Vagina (tissue), 2 donors: ENCODE measurements around the gene RBM46. TPM values are rescaled to one million over a fixed set of nuclear protein-coding genes. Genes with fewer than 3 reads are reported as not detected.

Source experiments
- DNase-seq, 2 donors: peaks; one replicate each; pipeline ENCODE4 v3.0.0-alpha.2; 2017; ENCODE audit errors: extremely low spot score in 2 of 2
- H3K27ac ChIP-seq: fragments of 200-600 bp; sonication (generic); one replicate; pipeline ENCODE4 v1.5.1; 2019
- H3K27me3 ChIP-seq: fragments of 200-600 bp; sonication (generic); one replicate; pipeline ENCODE4 v1.5.1; 2019
- H3K36me3 ChIP-seq, 2 donors: fragments of 200-600 bp; sonication (generic); one replicate each; pipeline ENCODE4 v1.5.1; 2017 to 2019
- H3K4me1 ChIP-seq: fragments of 200-600 bp; sonication (generic); one replicate; pipeline ENCODE4 v1.5.1; 2019
- H3K4me3 ChIP-seq, 2 donors: fragments of 200-600 bp; sonication (generic); 1 replicate in 1 of 2; 2 replicates in 1 of 2; pipeline ENCODE4 v1.5.1; 2016 to 2019
- H3K9me3 ChIP-seq: fragments of 200-600 bp; sonication (generic); one replicate; pipeline ENCODE4 v1.5.1; 2019
- POLR2A ChIP-seq, 2 donors: fragments of 450-650 bp; IDR thresholded peaks; one replicate each; pipeline ENCODE4 v1.6.1; 2017; ENCODE audit warnings: antibody characterized with exemption in 2 of 2, mild to moderate bottlenecking in 2 of 2, moderate library complexity in 2 of 2
- POLR2AphosphoS5 ChIP-seq, 2 donors: sonication (generic); formaldehyde crosslinking; IDR thresholded peaks; one replicate each; pipeline ENCODE4 v1.9.0; 2017; ENCODE audit warnings: antibody characterized with exemption in 2 of 2, mild to moderate bottlenecking in 2 of 2, low read depth in 1 of 2; ENCODE audit not compliant: insufficient read depth in 1 of 2
- intact Hi-C: fragments of 100-400 bp; cut with DNase I; formaldehyde crosslinking; loops from one replicate; pipeline ENCODE4 v1.15.1; 2023
- total RNA-seq: library from RNA; depleted of rRNA; stranded (reverse); fragments of >200 nt; gene quantifications from one replicate; pipeline ENCODE4 v1.2.3, GENCODE V29; 2016
- TF ChIP-seq, protein P1 (sequence below), 3 experiments: fragments of 450-650 bp in 2 of 3; fragments of 200-600 bp in 1 of 3; sonication (generic) in 1 of 3; IDR thresholded peaks; one replicate each; pipeline ENCODE4 v1.5.1; 2017 to 2019; ENCODE audit warnings: antibody characterized with exemption in 3 of 3, mild to moderate bottlenecking in 2 of 3, moderate library complexity in 2 of 3

RBM46 gene
- total RNA-seq, 1 donor from 2014 or later: not detected

DNA sequence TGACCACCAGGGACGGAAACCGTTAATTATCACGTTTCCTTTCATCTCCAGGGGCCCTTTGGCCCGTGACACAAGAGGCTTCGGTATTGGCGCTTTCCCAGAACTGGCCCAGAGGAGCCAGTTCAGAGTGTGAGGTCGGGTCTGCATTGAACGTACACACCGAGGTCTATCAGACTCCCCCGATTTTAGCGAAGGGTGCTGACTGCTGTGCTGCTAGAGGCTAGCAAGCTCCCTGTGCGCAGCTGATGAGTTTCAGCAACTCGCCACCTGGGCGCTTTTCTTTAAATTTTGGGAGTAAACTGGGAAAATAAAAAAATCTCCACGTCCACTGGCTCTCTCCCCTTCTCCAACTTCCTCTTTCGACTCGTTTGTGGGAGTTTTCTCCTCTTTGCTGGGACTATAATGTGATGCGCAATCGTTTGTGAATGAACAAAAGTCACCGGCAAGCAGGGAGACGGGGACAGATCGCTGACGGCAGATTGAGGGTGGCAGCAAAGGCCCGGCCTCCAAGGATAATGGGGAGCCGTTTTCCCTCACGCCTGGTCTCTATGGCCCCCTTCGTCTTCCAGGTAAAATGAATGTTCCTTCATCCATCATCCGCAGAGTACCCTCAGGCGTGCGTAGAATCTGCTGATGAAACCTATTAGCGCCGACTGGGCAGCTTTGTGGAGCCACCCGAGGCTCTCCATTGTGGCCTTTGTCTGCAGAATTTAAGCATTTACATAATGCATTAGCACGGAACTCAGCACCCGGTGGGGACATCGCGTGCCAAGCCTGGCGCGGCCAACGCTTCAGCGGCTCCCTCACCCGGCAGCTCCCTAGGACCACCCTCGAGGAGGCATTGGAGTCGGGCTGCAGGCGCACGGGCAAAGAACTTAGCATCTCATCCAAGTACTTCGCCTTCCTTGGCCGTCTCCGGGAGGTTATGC lies 38.9 kb upstream of the RBM46 start:
- intact Hi-C loops: no loop called here
- TF ChIP-seq POLR2A (IDR thresholded peaks at IDR 0.05) (no peak), POLR2AphosphoS5 (IDR thresholded peaks at IDR 0.05; ENCODE audit: insufficient read depth in 1 of 2, low read depth in 1 of 2) (no peak)
- TF ChIP-seq, protein P1, sequence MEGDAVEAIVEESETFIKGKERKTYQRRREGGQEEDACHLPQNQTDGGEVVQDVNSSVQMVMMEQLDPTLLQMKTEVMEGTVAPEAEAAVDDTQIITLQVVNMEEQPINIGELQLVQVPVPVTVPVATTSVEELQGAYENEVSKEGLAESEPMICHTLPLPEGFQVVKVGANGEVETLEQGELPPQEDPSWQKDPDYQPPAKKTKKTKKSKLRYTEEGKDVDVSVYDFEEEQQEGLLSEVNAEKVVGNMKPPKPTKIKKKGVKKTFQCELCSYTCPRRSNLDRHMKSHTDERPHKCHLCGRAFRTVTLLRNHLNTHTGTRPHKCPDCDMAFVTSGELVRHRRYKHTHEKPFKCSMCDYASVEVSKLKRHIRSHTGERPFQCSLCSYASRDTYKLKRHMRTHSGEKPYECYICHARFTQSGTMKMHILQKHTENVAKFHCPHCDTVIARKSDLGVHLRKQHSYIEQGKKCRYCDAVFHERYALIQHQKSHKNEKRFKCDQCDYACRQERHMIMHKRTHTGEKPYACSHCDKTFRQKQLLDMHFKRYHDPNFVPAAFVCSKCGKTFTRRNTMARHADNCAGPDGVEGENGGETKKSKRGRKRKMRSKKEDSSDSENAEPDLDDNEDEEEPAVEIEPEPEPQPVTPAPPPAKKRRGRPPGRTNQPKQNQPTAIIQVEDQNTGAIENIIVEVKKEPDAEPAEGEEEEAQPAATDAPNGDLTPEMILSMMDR (IDR thresholded peaks at IDR 0.05): no peak
- no peak for DNase-seq
- no peak overlapping the region for H3K27ac ChIP-seq
- H3K4me1 ChIP-seq: peaks cover 30% of the 10 kb centered on the region
- no peaks in the 10 kb centered on the region for H3K9me3 ChIP-seq
- peak overlapping the region; percentile 20 to 38 for H3K4me3 ChIP-seq
- no peaks in the 10 kb centered on the region for H3K27me3 ChIP-seq
- no peaks in the 10 kb centered on the region for H3K36me3 ChIP-seq

DNA sequence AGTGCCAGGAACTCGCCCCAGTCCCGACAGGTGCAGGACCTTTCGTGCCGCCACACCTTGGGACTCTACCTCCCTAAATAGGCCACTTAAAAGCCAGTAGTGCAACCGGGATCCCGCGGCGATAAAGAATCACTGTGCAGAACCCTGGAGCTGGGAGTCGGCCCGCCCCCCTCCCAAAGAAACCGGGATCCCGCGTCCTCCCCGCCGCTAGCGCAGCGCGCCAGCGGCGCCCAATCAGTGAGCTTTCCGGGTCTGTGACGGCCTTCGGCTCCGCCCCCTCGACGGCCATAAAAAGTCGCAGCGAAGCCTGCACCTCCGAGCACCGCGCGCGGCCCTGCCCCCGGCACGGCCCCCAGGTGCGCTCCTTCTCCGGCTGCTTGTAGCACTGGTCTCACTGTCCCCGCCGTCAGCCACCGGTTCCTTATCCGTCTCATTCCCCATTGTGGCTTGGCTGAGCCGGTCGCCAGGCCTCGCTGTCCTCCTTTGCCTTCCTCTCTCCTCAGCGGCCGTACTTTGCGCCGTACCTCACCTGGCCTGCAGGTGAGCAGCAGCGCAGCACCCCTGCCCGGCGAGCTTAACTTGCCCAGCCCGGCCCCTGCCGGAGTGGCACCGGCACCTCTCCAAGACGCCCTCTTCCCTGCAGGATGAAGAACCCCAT lies 37.3 kb upstream of the RBM46 start, which contains the start of gene LRAT:
Gene LRAT (plus strand): TSS at position 318 of the 658 bp plus-strand sequence. CDS start 327 bp downstream, at position 645.
- DNase-seq: no peak
- peak within 1 kb of the TSS; percentile 36 to 38 for H3K4me3 ChIP-seq
- H3K27me3 ChIP-seq: no peaks in the 10 kb centered on the region
- H3K9me3 ChIP-seq: no peaks in the 10 kb centered on the region
- peaks cover 30% of the 10 kb centered on the region for H3K4me1 ChIP-seq
- no peaks in the 10 kb centered on the region for H3K36me3 ChIP-seq
- no peak within 1 kb of the TSS for H3K27ac ChIP-seq
- TF ChIP-seq POLR2A (IDR thresholded peaks at IDR 0.05) (no peak), POLR2AphosphoS5 (IDR thresholded peaks at IDR 0.05; ENCODE audit: insufficient read depth in 1 of 2, low read depth in 1 of 2) (no peak)
- TF ChIP-seq, protein P1 (IDR thresholded peaks at IDR 0.05): no peak
- intact Hi-C loops: no loop called here

DNA sequence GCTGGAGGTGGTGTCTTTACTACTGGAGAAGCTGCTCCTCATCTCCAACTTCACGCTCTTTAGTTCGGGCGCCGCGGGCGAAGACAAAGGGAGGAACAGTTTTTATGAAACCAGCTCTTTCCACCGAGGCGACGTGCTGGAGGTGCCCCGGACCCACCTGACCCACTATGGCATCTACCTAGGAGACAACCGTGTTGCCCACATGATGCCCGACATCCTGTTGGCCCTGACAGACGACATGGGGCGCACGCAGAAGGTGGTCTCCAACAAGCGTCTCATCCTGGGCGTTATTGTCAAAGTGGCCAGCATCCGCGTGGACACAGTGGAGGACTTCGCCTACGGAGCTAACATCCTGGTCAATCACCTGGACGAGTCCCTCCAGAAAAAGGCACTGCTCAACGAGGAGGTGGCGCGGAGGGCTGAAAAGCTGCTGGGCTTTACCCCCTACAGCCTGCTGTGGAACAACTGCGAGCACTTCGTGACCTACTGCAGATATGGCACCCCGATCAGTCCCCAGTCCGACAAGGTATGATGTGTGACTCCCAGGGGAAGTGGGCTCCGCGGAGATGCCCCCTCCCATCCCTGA lies 36.6 kb upstream of the RBM46 start:
- Histone ChIP-seq H3K9me3 (no peaks in the 10 kb centered on the region), H3K27me3 (no peaks in the 10 kb centered on the region), H3K27ac (no peak overlapping the region), H3K4me3 (peak overlapping the region; percentile 36 to 38), H3K4me1 (peaks cover 30% of the 10 kb centered on the region), H3K36me3 (no peaks in the 10 kb centered on the region)
- no peak for DNase-seq
- intact Hi-C loops: no loop called here
- TF ChIP-seq, protein P1 (IDR thresholded peaks at IDR 0.05): no peak
- no peak for TF ChIP-seq POLR2AphosphoS5 (IDR thresholded peaks at IDR 0.05; ENCODE audit: insufficient read depth in 1 of 2, low read depth in 1 of 2)
- no peak for TF ChIP-seq POLR2A (IDR thresholded peaks at IDR 0.05)

DNA sequence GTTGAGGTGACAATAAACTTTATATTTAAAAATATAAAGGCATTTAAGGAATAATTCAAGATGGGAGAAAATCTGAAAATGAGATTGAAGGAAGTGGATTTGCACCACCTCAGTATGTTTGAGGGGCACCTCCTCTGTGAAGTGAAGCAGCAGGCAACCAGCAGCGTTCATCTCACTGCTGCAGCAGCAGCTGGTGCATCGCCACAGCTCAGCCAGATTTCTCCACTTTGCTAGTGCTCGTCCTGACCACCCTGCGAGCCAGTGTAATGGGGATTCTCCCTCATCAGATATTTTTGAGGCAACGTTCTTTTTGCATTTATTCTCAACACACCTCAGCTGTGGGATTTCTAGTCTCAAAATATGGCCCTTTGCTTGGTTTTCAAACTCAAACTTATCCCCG lies 23.4 kb upstream of the RBM46 start:
- no peaks in the 10 kb centered on the region for H3K9me3 ChIP-seq
- H3K27ac ChIP-seq: no peak overlapping the region
- H3K27me3 ChIP-seq: no peaks in the 10 kb centered on the region
- TF ChIP-seq POLR2A (IDR thresholded peaks at IDR 0.05): no peak
- no peak for TF ChIP-seq POLR2AphosphoS5 (IDR thresholded peaks at IDR 0.05; ENCODE audit: insufficient read depth in 1 of 2, low read depth in 1 of 2)
- TF ChIP-seq, protein P1 (IDR thresholded peaks at IDR 0.05): no peak
- no peaks in the 10 kb centered on the region for H3K36me3 ChIP-seq
- no peaks in the 10 kb centered on the region for H3K4me1 ChIP-seq
- intact Hi-C loops: no loop called here
- H3K4me3 ChIP-seq: no peak overlapping the region
- DNase-seq: no peak
